CD8-positive, alpha-beta memory T cell (primary cell): ENCODE results near the gene FBXL13. TPM values are rescaled to one million over a fixed set of nuclear protein-coding genes. Genes with fewer than 3 reads are reported as not detected.
A peak's percentile ranks its signal among the peaks of the same experiment; 100 is the strongest.

Experiments
- CTCF ChIA-PET: fragments of 350-600 bp; sonication (Branson Sonifier 250); formaldehyde crosslinking; loops from one replicate; lab custom pipeline; 2021; ENCODE audit warnings: antibody characterized with exemption; lab: Charles Lee
- POLR2A ChIA-PET: fragments of 350-600 bp; sonication (Branson Sonifier 250); formaldehyde crosslinking; loops from one replicate; lab custom pipeline; 2021; ENCODE audit warnings: antibody characterized with exemption; lab: Charles Lee
- DNase-seq, 5 donors: peaks; one replicate each; pipeline versions ENCODE4 v3.0.0 to v3.0.0-alpha.2; 2020 to 2022; ENCODE audit warnings: mixed read lengths in 1 of 5
- H3K27ac ChIP-seq: one replicate; pipeline ENCODE4 v1.7.0; 2013; ENCODE audit warnings: low read depth, mild to moderate bottlenecking, low read length, moderate library complexity
- H3K27me3 ChIP-seq: 2 replicates; pipeline ENCODE4 v1.7.0; 2013; ENCODE audit warnings: low read length, mild to moderate bottlenecking; ENCODE audit not compliant: insufficient read depth, poor library complexity, severe bottlenecking
- H3K36me3 ChIP-seq: 2 replicates; pipeline ENCODE4 v1.7.0; 2013; ENCODE audit warnings: mild to moderate bottlenecking, low read length, moderate library complexity; ENCODE audit not compliant: insufficient read depth
- H3K4me1 ChIP-seq: 2 replicates; pipeline ENCODE4 v1.7.0; 2013; ENCODE audit warnings: mild to moderate bottlenecking, low read length, moderate library complexity; ENCODE audit not compliant: insufficient read depth
- H3K4me3 ChIP-seq: 2 replicates; pipeline ENCODE4 v1.7.0; 2013; ENCODE audit warnings: mild to moderate bottlenecking, low read length
- H3K9me3 ChIP-seq: 2 replicates; pipeline ENCODE4 v1.7.0; 2013; ENCODE audit warnings: mild to moderate bottlenecking, low read length
- H3K27ac Mint-ChIP-seq, 8 donors: one replicate each; pipeline ENCODE4 v1.8.0; 2020 to 2021; ENCODE audit warnings: mixed read lengths in 8 of 8, mild to moderate bottlenecking in 6 of 8, inconsistent platforms in 3 of 8, moderate library complexity in 3 of 8
- H3K27me3 Mint-ChIP-seq, 2 donors: one replicate each; pipeline ENCODE4 v1.8.0; 2020 to 2021; ENCODE audit warnings: mixed read lengths in 2 of 2, mild to moderate bottlenecking in 1 of 2, moderate library complexity in 1 of 2
- H3K36me3 Mint-ChIP-seq, 3 donors: one replicate each; pipeline ENCODE4 v1.8.0; 2020 to 2021; ENCODE audit warnings: mixed read lengths in 3 of 3, inconsistent platforms in 1 of 3, mild to moderate bottlenecking in 1 of 3
- H3K4me1 Mint-ChIP-seq, 3 donors: one replicate each; pipeline ENCODE4 v1.8.0; 2020 to 2021; ENCODE audit warnings: mixed read lengths in 3 of 3, inconsistent platforms in 1 of 3, mild to moderate bottlenecking in 1 of 3
- H3K4me3 Mint-ChIP-seq, 7 donors: one replicate each; pipeline ENCODE4 v1.8.0; 2020 to 2021; ENCODE audit warnings: mixed read lengths in 7 of 7, mild to moderate bottlenecking in 6 of 7, moderate library complexity in 4 of 7, inconsistent platforms in 2 of 7
- H3K9me3 Mint-ChIP-seq, 5 donors: one replicate each; pipeline ENCODE4 v1.8.0; 2020 to 2022; ENCODE audit warnings: mixed read lengths in 5 of 5, mild to moderate bottlenecking in 3 of 5, moderate library complexity in 2 of 5, inconsistent platforms in 1 of 5
- polyA plus RNA-seq: library from polyadenylated mRNA; unstranded; fragments of 300-500 nt; fragmentation: Illumina TruSeq; gene quantifications from one replicate; pipeline ENCODE4 v1.2.3, GENCODE V29; 2021
- total RNA-seq, 2 experiments: library from RNA; stranded (reverse); gene quantifications; one replicate each; pipeline ENCODE4 v1.2.3, GENCODE V29; 2021

Gene FBXL13
- total and polyA plus RNA-seq, 3 experiments from 2014 or later, result 0.43 to 0.66 (median 0.62) TPM

DNA sequence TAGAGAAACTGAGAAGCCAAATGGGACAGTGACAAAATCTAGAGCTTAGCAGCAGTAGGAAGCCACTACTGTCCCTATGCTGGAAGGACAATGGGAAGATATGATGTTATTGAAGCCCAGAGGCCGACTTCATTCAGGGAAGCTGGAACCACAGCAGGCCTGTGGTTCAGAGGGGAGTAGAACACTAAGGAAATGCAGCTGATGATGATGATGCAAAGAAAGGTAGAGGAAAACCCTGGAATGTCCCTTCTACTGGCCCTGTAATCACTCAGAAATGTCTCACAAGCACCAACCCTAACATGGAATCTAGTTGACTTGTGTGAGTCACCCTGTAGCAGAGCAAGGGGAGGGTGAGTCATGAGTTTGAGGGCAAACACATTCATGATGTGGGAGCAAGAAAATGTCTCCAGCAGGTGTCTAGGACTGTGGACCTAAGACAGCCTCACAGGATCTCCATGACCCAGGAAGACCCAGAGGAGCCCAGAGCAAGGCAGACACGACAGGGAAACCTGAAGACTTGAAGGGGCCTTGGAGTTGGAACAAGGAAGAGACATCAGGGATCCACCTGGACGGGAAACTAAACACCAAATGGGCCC is 198.8 kb downstream of the FBXL13 start:
- H3K4me1 ChIP-seq, result no peaks in the 10 kb centered on the region
- no peak overlapping the region for H3K27ac ChIP-seq
- Mint-ChIP-seq H3K27ac (no peak overlapping the region), H3K36me3 (peaks cover 0 to 7% (median 7%) of the 10 kb centered on the region in 3 donors), H3K4me1 (peaks cover 4 to 10% (median 10%) of the 10 kb centered on the region in 3 donors), H3K9me3 (no peaks in the 10 kb centered on the region), H3K4me3 (no peak overlapping the region), H3K27me3 (no peaks in the 10 kb centered on the region)
- no peaks in the 10 kb centered on the region for H3K36me3 ChIP-seq
- no peaks in the 10 kb centered on the region for H3K9me3 ChIP-seq
- no peak overlapping the region for H3K4me3 ChIP-seq
- H3K27me3 ChIP-seq, result no peaks in the 10 kb centered on the region
- CTCF ChIA-PET, result interaction anchor here (0.7 kb wide), 1 partner anchor 11 kb away, joined by 3 read pairs; no protein-coding TSS in a partner anchor
- DNase-seq, result no peak
- POLR2A ChIA-PET, result no interaction called here

DNA sequence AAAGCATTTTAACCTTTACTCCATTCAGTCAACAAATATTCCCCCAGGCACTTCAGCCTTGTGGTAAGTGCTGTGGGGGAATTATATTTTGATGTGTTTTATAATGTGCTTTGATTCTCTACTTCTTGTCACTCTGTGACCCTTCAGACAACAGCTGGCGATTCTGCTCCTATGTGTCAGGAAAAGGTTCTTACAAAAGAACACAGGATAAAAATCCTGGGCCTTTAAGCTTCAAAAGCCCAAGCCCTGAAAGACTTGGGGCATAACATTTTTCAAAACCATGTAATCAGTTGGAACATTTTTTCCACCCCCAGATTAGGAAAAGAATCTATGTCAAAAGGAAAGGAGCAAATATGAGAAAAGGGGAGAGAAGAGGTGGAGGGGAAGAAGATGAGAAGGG is 199.6 kb downstream of the FBXL13 start:
- Histone ChIP-seq H3K27me3 (no peaks in the 10 kb centered on the region), H3K4me1 (no peaks in the 10 kb centered on the region), H3K4me3 (no peak overlapping the region), H3K36me3 (no peaks in the 10 kb centered on the region), H3K9me3 (no peaks in the 10 kb centered on the region), H3K27ac (no peak overlapping the region)
- H3K27me3 Mint-ChIP-seq, result peaks cover 0 to 2% of the 10 kb centered on the region in 2 donors
- POLR2A ChIA-PET, result no interaction called here
- CTCF ChIA-PET, result interaction anchor here (0.7 kb wide), 1 partner anchor 12 kb away, joined by 3 read pairs; no protein-coding TSS in a partner anchor
- no peaks in the 10 kb centered on the region for H3K9me3 Mint-ChIP-seq
- H3K36me3 Mint-ChIP-seq, result peaks cover 0 to 7% (median 7%) of the 10 kb centered on the region in 3 donors
- H3K4me3 Mint-ChIP-seq, result no peak overlapping the region
- peaks cover 4 to 10% (median 10%) of the 10 kb centered on the region in 3 donors for H3K4me1 Mint-ChIP-seq
- no peak for DNase-seq
- peak overlapping the region in 1 of 8 donors; percentile 11 for H3K27ac Mint-ChIP-seq

DNA sequence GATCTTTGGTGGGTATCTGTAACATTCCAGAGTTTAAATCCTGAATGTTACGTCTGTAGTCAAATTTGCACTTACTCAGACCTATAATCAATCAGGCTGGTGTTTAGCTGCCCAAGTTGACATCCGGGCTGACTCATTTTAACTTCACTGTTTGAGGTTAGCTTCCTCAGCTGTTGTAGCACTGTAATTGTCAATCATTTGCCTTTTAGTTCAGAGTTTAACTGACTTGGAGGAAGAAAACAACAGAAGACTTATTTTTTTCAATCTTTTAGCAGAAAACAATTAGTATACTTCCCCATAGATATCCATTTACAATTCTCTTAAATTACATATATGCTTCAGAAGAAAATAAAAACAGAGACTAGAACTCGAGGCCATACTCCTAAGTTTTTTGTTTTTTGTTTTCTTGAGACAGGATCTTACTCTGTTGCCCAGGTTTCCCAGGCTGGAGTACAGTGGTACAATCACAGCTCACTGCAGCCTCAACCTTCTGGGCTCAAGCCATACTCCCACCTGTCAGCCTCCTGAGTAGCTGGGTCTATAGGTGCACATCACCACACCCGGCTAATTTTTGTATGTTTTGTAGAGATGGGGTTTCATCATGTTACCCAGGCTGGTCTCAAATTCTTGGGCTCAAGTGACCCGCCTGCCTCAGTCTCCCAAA is 200.3 kb downstream of the FBXL13 start:
- H3K4me3 ChIP-seq, result no peak overlapping the region
- no peaks in the 10 kb centered on the region for H3K36me3 ChIP-seq
- Mint-ChIP-seq H3K4me3 (no peak overlapping the region), H3K9me3 (no peaks in the 10 kb centered on the region), H3K4me1 (peaks cover 4 to 10% (median 10%) of the 10 kb centered on the region in 3 donors), H3K27ac (peak overlapping the region in 1 of 8 donors; percentile 20), H3K36me3 (peaks cover 0 to 10% (median 7%) of the 10 kb centered on the region in 3 donors), H3K27me3 (peaks cover 0 to 2% of the 10 kb centered on the region in 2 donors)
- ChIA-PET CTCF (no interaction called here), POLR2A (no interaction called here)
- no peaks in the 10 kb centered on the region for H3K4me1 ChIP-seq
- H3K27me3 ChIP-seq, result no peaks in the 10 kb centered on the region
- no peaks in the 10 kb centered on the region for H3K9me3 ChIP-seq
- no peak for DNase-seq
- no peak overlapping the region for H3K27ac ChIP-seq

DNA sequence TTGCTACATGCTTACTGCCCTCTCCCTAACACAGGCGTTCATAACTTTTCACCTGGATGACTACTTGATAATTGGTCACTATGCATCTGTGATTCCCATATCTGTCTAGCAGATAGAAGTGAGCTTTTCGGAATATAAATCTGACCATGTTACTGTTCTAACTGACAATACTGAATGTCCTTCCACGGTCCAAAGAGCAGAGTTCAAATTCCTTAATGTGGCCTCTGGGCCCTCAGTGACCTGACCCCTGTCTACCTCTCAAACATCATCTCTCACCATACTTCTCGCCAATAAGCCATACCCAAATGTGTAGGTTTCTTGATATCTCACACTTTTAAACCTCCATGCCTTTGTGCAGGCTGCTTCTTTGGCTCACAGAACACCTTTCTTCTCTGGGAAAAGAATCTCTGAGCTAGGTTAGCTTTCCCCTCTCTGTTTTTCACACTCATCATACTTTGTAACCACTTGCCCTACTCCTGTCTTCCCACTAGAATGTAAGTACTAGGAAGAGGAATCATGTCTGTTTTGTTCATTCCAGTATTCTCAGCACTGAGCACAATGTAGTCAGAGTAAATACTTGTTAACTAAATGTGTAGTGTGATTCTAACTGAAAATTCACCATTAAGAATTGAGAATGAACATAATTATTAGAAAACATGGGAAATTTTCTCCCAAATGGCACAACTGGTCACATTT is 201.0 kb downstream of the FBXL13 start:
- POLR2A ChIA-PET, result no interaction called here
- Histone ChIP-seq H3K9me3 (no peaks in the 10 kb centered on the region), H3K27me3 (no peaks in the 10 kb centered on the region), H3K4me1 (no peaks in the 10 kb centered on the region), H3K4me3 (no peak overlapping the region), H3K27ac (no peak overlapping the region), H3K36me3 (no peaks in the 10 kb centered on the region)
- no peak for DNase-seq
- Mint-ChIP-seq H3K4me1 (peaks cover 4 to 10% (median 10%) of the 10 kb centered on the region in 3 donors), H3K4me3 (no peak overlapping the region), H3K27me3 (peaks cover 0 to 2% of the 10 kb centered on the region in 2 donors), H3K27ac (no peak overlapping the region), H3K9me3 (no peaks in the 10 kb centered on the region), H3K36me3 (peaks cover 0 to 13% (median 7%) of the 10 kb centered on the region in 3 donors)
- CTCF ChIA-PET, result no interaction called here

DNA sequence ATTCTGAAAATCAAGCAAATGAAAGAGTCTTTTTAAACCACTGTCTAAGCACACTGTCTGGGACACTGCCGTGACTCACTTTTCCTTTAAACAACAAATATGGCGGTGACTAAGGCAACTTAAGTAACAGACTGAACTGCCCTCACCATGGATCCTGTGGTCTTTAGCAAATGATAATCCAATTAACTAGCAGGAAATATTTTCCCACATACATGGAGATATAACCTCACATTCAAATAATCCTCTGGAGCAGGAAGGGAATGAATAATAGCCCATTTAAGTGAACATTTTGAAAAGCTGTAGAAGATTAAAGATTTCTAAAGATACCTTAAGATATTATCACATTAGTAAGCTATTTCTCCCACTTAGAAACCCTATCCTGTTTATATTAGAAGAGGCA is 202.1 kb downstream of the FBXL13 start:
- H3K27ac Mint-ChIP-seq, result no peak overlapping the region
- CTCF ChIA-PET, result no interaction called here

DNA sequence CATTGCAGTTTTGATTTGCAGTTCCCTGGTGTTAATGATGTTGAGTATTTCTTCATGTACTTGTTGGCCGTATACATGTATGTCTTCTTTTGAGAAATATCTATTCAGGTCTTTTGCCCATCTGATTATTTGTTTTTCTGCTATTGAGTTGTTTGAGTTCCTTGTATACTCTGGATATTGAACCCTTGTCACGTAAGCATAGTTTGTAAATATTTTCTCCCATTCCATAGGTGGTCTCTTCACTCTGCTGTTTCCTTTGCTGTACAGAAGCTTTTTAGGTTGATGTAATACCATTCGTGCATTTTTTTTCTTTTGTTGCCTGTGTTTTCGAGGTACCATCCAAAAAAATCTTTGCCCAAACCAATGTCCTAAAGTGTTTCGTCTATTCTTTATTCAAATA is 205.4 kb downstream of the FBXL13 start:
- CTCF ChIA-PET, result no interaction called here
- peaks cover 0 to 5% of the 10 kb centered on the region in 2 donors for H3K27me3 Mint-ChIP-seq
- H3K4me3 Mint-ChIP-seq, result no peak overlapping the region
- Histone ChIP-seq H3K36me3 (no peaks in the 10 kb centered on the region), H3K27ac (no peak overlapping the region), H3K9me3 (no peaks in the 10 kb centered on the region), H3K27me3 (no peaks in the 10 kb centered on the region), H3K4me1 (no peaks in the 10 kb centered on the region), H3K4me3 (no peak overlapping the region)
- H3K4me1 Mint-ChIP-seq, result peaks cover 2 to 8% (median 8%) of the 10 kb centered on the region in 3 donors
- H3K27ac Mint-ChIP-seq, result no peak overlapping the region
- POLR2A ChIA-PET, result no interaction called here
- H3K36me3 Mint-ChIP-seq, result peaks cover 0 to 18% (median 7%) of the 10 kb centered on the region in 3 donors
- peaks cover 0 to 2% (median 0%) of the 10 kb centered on the region in 5 donors for H3K9me3 Mint-ChIP-seq
- DNase-seq, result no peak

More for the DNA sequence above, 202.1 kb downstream of the FBXL13 start:
- Histone ChIP-seq H3K4me1 (no peaks in the 10 kb centered on the region), H3K36me3 (no peaks in the 10 kb centered on the region), H3K27ac (no peak overlapping the region), H3K27me3 (no peaks in the 10 kb centered on the region), H3K4me3 (no peak overlapping the region), H3K9me3 (no peaks in the 10 kb centered on the region)
- DNase-seq, result no peak
- Mint-ChIP-seq H3K36me3 (peaks cover 0 to 13% (median 7%) of the 10 kb centered on the region in 3 donors), H3K9me3 (peaks cover 0 to 2% (median 0%) of the 10 kb centered on the region in 5 donors), H3K27me3 (peaks cover 0 to 4% of the 10 kb centered on the region in 2 donors), H3K4me3 (no peak overlapping the region), H3K4me1 (peaks cover 4 to 10% (median 10%) of the 10 kb centered on the region in 3 donors)
- POLR2A ChIA-PET, result no interaction called here

DNA sequence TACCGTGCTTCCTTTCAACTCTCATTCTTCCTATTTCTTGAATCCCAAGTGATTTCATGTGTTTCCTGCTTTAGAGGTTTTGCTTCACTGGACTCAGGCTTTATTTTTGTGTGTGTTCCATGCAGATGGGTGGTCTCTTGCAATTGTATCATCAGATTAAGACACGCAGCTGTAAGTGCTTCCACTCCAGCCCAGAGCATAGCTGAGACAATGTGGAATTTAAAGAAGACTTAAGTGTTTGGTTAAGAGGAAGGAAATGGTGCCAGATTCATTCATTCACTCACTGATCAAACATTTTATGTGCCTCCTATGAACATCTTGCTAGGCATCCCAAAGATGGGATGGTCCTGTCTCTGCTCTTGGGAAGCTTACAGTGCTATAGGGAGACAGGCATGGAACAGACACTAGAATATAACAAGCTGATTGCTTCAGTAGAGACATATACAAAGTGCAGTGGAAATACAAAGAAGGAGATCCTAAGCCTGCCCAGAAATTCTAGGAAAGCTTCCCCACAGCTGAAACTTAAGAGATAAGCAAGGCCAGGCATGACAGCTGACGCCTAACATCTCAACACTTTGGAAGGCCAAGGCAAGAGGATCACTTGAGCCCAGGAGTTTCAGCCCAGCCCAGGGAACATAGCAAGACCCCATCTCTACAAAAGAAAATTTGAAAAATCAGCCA is 207.9 kb downstream of the FBXL13 start:
- no peak overlapping the region for H3K4me3 ChIP-seq
- Mint-ChIP-seq H3K9me3 (peaks cover 0 to 2% (median 0%) of the 10 kb centered on the region in 5 donors), H3K27ac (no peak overlapping the region), H3K4me1 (no peaks in the 10 kb centered on the region), H3K36me3 (peaks cover 0 to 12% (median 3%) of the 10 kb centered on the region in 3 donors), H3K27me3 (peaks cover 0 to 5% of the 10 kb centered on the region in 2 donors), H3K4me3 (no peak overlapping the region)
- H3K36me3 ChIP-seq, result no peaks in the 10 kb centered on the region
- ChIA-PET POLR2A (no interaction called here), CTCF (no interaction called here)
- H3K27ac ChIP-seq, result no peak overlapping the region
- H3K9me3 ChIP-seq, result no peaks in the 10 kb centered on the region
- H3K4me1 ChIP-seq, result no peaks in the 10 kb centered on the region
- DNase-seq, result no peak
- no peaks in the 10 kb centered on the region for H3K27me3 ChIP-seq
